Central memory CD4-positive, alpha-beta T cell (primary cell): ENCODE results near the gene GPR55.
A peak's percentile ranks its signal among the peaks of the same experiment; 100 is the strongest.

ENCODE experiments used
- DNase-seq: peaks from one replicate; pipeline ENCODE4 v3.0.0; 2022

The GPR55 gene

DNA sequence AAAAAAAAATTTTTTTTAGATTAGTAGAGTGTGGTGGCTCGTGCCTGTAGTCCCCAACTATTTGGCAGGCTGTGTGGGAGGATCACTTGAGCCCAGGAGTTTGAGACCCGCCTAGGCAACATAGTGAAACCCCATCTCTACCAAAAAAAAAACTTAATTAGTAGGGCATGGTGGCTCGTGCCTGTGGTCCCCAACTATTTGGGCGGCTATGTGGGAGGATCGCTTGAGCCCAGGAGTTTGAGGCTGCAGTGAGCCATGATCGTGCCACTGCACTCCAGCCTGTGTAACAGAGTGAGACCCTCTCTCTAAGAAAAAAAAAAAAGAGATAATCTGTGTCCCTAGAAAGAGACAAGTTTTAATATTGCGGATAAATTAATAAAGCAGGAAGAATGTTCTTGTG is 8.8 kb downstream of the GPR55 start:
- DNase-seq = no peak

DNA sequence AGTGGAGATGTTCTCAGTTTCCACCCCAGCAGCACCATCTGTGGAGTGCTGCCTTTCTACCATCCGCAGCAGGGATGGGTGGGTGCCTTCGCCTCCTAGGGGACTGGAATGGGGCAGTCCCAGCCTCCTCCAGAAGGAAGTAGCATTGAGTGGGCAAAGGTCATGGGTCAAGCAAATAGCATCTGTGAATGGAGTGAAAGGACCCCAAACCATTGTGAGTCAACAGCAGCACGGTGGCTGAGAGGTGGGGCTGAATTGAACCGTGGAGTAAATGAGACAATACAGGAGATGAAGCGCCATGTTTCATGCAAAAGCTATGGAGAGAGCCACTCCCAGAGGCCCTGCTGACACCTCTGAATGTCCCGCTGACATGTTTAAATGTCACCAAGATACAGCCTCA is 9.7 kb downstream of the GPR55 start:
- no peak for DNase-seq

DNA sequence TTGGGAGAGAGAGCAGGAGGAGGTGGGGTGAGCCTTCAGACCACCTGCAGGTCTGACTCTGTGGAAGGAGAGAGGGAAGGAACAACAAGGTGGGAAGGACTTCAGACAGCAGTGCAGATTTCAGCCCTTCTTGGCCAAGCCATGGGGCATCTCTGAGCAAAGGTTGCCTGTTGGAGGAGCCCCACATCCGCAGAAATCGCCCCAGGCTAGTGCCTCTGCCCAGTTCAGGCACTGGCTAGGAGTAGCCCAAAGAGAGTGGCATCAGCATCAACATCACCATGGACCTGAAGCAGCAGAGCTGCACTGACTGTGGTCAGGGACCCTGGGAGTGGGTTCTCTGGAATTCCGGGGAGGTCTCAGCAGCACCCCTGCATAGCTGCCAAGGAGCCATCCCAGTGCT is 10.2 kb downstream of the GPR55 start:
- DNase-seq = no peak

DNA sequence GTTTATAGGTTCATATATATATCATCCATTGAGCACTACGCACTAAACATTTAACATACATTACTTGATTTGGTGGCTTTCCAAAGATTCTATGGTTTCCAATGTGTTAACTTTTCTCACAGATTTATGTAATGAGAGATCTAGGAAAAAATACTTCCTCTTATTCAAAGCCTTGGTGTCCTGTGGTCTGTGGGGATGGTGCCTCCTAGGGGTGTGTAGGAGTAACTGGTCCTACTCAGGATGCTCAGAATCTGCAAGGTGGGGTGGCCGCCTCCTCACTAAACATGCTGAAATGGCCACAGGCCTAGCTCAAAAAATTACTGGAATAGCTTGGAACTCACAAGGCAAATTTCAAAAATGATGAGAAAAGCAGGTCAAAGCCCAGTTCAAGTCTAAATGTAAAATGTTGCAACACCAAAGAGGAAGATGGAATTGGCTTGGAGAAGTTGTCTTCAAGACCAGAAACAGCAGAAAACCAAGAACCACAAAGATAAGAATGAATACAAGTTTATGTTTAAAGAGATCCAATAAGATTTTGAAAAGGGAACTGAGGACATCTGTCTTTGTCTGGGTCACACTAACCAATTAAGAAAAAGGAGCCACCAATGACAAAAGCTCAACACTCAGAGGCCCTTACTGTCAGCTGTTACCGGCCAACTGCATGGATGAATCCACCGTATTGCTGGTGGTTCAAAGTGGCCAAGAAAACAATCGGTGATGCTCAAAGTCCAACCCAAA is 11.5 kb downstream of the GPR55 start:
- DNase-seq = no peak

DNA sequence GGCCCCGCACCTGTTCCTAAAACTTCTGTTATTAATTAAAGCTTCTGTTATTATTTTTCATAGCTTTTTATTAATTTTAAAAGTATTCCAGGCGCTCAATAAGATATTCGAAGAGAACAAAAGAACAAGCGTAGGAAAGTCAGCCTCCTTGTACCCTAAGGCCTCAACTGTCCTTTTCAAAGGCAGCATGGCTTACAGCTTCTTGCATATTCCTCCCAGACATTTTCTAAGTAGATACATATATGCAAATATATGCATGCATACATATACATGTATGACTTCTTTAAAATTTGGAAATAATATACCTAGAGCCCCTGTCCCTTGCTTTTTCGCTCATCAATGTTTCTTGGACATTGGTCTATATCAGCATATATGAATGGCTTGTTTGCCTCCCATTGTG is 12.3 kb downstream of the GPR55 start:
- DNase-seq = no peak

DNA sequence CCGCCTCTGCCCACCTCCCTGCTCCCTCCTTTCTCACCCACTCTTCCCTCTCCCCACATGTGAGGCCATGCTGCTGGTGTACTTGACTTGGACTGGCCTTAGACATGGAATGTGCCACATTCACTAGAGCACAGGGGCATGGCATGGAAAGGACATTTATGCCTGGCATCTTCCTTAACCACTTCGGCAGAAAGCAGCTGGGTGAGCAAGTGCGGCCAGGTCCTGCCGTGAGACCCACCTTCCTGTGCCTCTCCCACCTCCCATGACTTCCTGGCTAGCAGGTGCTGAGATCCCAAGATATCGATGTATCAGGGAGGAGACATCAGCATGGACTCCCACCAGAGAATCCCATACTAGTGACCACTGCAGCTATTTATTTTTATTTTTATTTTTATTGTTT is 13.0 kb downstream of the GPR55 start:
- no peak for DNase-seq

DNA sequence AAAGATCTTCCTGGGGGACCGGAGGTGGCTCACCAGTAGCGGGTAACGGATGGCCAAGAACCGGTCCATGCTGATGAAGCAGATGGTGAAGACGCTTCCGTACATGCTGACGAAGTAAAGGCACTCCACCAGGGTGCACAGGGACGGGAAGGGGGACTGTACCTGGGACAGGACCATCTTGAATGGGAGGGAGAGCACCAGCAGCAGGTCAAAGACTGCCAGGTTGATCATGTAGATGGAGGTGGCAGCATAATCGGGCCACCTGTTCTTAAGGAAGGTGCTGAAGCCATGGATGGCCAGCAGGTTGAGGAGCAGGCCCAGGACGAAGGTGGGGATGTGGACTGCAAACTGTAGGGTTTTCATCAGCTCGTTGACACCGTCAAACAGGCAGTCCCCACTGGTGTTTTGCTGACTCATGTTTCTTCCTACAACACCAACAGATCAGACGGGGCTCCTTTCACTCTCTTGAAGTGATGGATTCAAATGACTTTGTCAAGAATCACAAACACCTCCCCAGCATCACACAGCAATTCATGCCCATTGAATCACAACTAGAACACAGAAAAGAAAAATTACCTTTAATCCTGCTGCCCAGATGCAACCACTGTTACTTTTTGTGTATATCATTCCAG is 14.4 kb downstream of the GPR55 start:
- no peak for DNase-seq

DNA sequence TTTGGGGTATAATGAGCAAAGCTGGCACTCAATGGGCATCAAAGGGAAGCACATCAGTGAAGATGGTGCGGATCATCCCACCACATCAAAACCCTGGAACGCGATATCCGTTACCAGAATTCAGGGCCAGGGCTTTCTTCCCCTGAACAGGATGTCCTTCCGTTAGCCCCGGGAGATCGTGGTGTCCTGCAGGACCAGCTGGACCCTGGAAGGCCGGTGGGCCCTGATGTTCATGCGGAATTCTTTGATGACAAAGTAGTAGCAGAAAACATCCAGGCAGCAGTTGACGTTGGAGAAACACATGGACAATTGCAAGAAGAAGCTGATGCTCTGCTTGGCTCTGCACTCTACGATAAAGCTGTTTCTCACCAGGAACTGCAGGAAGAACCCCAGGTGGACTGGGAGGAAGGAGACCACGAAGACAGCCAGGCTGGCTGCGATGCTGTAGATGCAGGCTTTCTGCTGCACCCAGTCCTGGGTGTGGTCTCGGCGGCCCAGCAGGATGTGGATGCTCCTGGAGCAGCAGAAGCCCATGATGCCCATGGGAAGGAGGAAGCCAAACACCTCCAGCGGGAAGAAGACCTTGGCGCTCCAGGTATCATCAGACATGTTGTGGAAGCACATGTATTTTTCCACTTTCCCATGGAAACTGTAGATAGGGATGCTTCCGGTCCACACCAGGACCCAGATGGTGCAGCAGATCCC is 15.0 kb downstream of the GPR55 start:
- DNase-seq = no peak

DNA sequence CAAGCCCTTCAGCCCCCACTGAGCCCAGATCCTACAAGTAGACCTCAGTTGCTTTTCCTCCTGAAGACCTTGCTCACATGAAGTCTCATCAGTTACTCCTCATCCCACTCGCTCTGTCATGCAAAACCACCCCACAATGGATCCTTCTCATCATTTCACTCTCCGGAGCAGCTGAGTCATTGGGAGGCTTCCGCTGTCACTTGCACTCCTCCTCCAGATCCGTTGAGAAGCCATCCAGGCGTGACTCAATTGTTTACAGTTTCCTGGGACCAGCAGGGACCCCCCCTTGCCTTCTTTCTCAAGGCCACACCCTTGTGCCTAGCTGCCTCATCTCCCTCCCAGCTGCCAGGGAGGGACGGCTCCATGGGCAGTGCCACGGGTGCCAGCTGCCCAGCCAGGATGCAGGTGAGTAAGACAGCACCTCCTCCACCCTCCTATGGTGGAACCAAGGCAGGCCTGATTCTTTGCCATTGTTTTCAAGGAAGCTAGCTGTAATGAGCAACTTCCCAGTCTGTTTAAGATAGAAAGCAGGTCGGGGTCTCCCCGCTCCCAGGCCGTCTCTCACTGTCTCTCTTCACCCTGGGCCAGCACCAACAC is 16.3 kb downstream of the GPR55 start:
- DNase-seq = no peak

DNA sequence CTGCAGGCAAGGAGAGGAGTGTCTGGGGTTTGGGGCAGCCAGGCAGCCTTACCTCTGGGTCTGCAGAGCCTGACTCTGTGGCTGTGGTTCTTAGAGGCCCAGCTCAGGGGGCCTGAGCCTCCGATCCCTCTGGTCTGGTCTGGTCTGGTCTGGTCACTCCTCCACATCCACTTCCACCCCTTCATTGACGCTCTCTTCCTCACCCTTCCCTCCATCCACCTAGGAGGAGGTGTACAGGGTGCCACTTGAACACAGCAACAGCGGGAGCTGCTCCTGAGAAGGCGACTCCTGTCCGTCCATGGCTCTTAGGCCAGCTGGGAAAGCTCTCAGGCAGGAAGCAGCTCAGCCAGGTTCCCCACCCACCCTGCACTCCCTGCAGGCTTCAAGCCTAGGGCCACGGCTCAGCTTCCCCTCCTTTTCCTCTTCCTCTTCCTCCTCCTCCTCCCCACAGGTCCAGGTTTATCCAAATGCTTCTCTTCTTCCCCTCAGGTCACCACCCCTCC is 16.9 kb downstream of the GPR55 start:
- no peak for DNase-seq

DNA sequence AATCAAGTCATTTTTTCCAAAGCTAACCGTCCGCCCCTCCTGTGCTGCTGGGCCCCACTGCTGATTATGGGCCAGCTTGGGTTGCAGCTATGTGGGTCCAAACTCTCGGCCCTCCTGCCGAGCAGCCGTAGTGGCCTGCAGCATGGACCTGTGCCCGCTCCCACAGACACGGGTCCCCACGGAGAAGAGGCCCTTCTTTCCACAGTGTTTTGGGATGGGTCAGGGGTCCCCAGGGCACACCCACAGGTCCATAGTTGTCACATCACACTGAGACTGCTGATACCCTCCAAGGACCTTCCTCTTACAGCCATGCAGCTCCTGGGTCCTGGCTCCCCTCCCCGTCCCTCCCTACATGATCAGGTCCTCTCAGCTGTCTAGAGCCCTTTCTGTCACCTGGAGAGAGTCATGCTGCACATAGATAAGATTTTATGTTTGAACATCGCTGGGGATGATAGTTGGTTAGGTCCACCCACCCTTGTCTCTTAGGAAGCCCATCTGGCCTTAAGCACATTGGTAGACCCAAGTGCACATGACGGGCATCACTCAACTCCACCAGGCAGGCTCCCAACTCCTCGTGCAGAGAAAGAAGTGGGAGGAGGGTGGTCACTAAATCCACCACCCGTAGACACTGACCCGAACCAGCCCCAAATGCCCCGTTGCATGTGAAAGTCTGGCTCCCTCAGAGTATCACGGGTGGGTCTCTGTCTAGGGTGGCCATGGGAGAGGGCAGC is 17.5 kb downstream of the GPR55 start:
- no peak for DNase-seq

DNA sequence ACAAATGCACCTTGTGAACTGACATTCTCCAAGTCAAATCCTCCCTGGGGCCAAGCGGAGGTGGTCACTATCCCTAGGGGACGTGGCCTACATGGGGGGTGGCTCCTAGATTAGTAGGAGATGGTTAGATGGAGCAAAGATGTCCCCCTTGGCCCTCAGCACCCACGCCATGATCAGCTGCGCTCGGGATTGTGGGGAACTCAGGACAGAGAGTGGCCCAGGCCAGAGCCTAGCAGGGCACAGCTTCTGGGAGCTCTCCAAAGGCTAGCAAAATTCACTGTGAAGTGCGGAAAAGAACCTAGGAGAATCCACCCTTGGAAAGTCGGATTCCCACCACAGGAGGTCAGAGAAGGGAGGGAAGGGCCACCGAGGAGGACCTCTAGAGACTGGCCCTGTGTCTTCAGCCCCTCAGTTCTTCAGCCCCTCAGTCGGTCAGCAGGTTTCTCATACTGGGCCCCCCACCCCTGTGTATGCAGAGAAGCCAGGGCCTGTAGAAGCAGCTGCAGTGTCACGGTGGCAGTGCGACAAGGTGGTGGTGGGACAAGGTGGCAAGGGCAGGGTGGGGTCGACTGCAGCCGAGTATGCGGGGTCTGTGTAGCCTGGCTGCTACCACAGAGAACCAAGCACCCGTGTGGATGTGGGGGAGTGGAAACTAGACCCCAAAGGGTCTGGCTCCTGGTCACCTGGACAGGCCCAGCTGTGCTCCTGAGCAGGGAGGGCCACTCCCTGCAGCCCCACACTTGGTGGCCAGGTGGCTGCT is 18.4 kb downstream of the GPR55 start:
- no peak for DNase-seq

DNA sequence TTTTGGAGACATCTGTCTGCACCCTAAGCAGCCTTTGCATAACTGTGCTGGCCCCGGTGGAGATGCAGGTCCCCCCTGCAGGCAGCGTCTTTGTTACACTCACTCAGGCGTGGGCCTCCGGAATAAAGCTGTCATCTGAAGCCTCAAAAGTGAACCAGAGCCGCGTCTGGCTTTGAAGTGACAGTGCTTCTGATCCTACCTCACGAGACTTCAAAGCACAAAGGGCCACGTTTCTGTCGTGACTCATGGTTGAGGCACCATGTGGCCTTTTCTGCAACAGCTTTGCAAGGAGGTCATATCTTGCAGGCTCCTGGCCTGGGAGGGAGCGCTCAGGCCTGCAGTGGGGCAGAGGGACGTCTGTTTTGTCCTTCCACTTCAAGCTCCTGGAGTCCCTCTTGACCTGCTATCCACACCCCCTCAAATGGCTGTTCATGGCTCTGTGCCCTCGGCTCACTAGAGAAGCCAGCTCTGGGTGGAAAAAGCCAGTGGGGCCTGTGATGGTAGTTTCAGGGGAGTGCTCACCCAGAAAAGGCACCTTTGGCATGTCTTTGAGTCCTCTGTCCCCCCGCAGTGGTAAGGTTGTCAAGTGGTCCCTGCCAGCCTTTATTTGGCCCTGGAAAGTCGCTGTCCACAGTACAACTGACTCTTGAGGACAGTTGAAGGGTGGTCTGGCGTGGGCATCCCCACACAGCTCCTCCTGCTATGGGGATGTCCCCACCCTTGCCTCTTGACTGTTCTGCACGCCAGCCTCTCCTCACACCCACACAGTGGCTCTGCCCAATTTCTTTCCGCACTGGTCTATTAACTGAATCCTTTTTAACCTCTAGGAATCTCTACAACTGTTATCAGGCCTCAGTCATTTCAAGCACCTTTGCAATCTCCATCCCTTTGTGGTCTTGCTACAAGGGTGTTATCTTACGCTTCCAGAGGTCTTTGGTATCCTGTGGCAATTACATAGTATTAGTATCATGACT is 19.3 kb downstream of the GPR55 start:
- DNase-seq = peak; percentile 55

DNA sequence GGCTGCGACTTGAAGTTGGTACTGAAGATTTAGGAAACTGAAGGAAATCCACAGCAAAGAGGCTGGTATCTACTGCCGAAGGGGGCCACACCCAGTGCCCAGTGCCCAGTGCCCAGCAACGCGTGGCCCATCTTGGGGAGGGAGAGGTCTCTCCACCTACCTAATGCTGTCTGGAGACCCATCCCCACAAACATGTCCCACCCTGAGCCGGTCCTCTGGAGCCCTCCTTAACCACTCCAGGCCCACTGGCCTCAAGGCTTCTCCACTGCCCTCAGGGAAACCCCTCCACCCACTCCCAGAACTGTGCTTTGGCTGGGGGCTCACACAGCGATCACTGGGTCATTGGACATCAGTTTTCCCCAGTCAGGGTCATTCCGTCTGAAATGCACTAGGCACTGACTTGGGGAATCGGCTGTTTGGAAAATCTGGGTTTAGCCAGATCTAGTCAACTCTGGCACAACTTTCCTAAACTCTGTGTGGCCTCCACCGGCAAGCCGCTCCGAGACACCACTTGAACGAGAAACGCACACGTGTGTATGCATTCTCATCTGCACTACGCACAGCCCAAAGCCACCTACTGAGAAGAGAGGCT is 20.1 kb downstream of the GPR55 start:
- DNase-seq = no peak

DNA sequence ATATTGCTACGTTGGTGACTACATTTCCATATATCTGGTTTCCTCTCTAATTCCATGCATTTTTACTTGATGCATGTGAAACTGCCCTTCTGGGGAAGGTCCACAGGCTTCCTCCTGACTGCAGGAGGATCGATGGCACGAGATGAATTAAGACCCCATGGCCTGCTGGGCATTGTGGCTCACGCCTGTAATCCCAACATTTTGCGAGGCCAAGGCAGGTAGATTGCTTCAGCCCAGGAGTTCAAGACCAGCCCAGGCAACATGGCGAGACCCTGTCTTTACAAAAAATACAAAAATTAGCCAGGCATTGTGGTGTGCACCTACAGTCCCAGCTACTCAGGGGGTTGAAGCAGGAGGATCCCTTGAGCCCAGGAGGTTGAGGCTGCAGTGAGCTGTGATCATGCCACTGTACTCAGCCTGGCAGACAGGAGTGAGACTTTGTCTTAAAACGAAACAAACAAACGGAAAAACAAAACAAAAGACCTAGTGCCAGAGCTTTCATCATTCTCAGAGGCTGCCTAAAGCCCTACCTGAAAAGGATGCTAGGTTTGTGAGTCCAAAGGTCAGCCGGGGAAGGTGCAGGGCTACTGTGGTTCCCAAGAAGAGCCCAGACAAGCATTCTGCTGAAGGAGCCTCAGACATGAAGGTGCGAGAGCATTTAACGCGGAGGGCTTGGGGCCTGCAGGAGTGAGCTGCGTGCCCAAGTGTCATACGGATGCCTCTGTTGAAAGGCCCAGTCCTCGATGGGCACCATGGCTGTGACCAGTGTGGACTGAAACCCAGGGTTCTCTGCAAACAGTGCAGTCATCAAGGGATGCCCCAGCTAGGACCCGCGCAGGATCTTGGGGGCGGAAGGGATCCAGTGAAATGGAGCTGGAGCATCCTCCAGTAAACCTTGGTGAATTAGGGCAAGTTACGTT is 21.6 kb downstream of the GPR55 start:
- no peak for DNase-seq

DNA sequence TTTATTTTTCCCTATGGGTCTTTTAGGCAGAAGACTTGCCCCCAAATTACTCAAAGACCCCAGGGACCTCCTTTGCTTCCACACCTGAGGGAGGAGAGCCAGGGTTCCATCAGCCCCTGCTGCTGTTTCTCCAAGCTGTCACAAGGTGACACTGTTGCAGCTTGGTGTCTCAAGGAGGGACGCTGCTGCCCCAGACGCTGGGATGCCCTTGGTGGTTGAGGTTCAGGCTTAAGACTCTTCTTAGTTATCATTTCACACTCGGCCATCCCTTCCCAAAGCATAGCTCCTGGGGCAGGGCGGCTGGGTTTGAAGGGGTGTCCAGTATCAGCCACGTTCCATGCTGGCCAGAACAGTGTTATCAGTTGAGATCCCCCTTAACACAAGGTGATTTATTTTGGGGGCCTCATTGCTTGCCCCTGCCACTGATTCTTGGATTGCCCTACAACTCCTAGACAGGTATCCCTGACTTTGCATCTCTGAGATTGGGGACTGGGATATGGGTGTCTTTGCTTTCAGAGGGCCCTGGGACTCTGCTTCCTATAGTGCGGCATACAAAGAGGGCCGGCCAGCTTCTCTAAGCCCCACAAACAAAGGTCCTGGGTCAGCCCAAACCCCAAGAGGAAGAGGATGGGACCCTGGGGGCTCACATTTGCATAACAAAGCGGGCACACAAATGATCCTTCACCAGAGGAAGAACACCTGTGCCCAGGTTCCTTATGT is 22.7 kb downstream of the GPR55 start:
- DNase-seq = peak; percentile 43

DNA sequence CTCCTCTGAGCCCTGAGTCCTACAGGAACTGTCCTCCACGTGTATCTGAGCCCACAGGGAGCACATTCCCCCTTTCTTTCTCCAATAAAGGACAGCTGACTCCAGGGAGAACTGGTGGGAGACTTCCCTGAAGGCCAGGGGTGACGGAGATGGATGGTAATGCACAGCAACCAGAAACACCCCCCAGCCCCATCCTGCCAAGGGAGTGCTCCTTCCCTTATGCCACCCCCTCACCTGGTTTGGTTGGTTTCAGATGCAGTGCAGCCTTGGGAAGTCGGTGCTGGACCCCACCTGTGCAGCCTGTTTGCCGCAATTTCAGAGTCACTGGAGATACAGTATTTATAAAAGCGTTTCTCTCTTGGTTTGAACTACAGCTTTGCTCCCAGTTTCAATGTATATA is 24.0 kb downstream of the GPR55 start:
- no peak for DNase-seq

DNA sequence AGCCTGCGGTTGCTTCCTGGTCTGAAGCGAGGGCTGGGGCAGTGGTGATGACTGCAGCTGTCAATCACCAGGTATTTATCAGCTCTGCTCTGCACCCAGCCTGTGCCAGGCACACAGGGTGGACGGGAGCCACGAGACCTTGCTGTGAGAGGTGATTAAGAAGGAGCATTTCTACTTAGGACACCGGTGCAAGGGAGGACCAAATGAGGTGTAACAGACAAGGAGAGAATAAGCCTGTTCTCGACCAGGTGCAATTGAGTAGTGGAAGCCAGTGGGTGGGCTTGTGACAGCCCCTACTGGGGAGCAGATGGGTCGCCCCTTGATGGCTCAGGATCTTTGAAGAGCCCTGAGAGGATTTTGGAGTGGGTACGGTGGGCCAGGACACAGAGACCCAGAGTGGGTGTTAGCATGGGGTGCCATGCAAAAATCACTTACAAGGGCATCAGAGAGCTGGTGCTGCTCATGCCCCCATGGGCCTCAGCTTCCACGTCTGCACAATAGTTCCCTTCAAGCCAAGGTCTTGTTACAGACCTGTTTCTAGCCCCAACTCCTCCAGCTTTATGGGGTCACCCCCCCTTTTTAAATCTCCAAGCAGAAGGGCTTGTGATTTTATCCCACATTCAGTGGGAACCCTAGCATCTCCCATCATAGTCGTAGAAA is 24.6 kb downstream of the GPR55 start:
- DNase-seq = no peak
